HUES64 (cell line): ENCODE measurements around the gene CD36.

ENCODE experiments used
- H3K27ac ChIP-seq: 2 replicates; pipeline ENCODE4 v1.7.0; 2013; ENCODE audit warnings: low read depth, low read length, inconsistent platforms
- H3K27me3 ChIP-seq: 2 replicates; pipeline ENCODE4 v1.6.1; 2013; ENCODE audit warnings: mild to moderate bottlenecking, low read length; ENCODE audit not compliant: insufficient read depth
- H3K36me3 ChIP-seq: 2 replicates; pipeline ENCODE4 v1.6.1; 2013; ENCODE audit warnings: mild to moderate bottlenecking, low read length; ENCODE audit not compliant: insufficient read depth
- H3K4me1 ChIP-seq: 2 replicates; pipeline ENCODE4 v1.6.1; 2013; ENCODE audit warnings: mild to moderate bottlenecking, low read length, moderate library complexity; ENCODE audit not compliant: insufficient read depth
- H3K4me3 ChIP-seq: 2 replicates; pipeline ENCODE4 v1.5.1; 2013; ENCODE audit warnings: mild to moderate bottlenecking, low read length, moderate library complexity
- H3K9ac ChIP-seq: 2 replicates; pipeline ENCODE4 v1.6.1; 2013; ENCODE audit warnings: mild to moderate bottlenecking, low read depth, low read length
- H3K9me3 ChIP-seq: 2 replicates; pipeline ENCODE4 v1.6.1; 2013; ENCODE audit warnings: low read depth, low read length; ENCODE audit not compliant: insufficient read depth
- WGBS: fragments of 150-250, 120-280 bp; methylation state at CpG from one replicate; pipeline ENCODE4 v1.1.7; 2013; ENCODE audit warnings: missing lambda C conversion rate; 5-methylcytosine and 5-hydroxymethylcytosine counted together

Gene CD36

GRCh38 chr7:80629023-80629422, 9.4 kb upstream of the CD36 start:
- Histone ChIP-seq H3K36me3 (no peaks in the 10 kb centered on the region), H3K27me3 (no peaks in the 10 kb centered on the region), H3K27ac (no peak overlapping the region), H3K4me3 (no peak overlapping the region), H3K9ac (no peak overlapping the region), H3K4me1 (no peaks in the 10 kb centered on the region), H3K9me3 (no peaks in the 10 kb centered on the region)
- WGBS: 100% methylated on average over 1 of the region's 1 CpG

- WGBS: 98% methylated on average over 7 of the region's 7 CpGs
These were observed 7.6 kb upstream of the CD36 start for GRCh38 chr7:80630608-80631405.

DNA sequence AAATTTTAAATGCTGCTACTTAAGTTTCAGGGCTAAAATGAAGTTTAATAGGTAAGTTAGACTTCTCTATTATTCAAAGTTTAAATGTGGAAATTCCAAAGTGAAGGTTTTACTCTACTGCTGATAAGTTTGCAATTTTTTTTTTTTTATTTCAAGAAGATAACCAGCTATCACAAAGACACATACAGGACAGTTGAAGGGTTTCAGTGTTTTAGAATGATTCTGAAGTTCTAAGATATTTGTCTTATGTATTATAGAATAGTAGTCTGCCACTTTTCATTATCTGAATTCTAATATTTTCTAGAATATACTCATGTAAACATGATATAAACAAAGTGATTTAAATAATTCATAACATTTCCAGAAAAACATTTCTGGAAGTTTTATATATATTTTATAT, 7.0 kb upstream of the CD36 start:
- Histone ChIP-seq H3K9me3 (no peaks in the 10 kb centered on the region), H3K27me3 (no peaks in the 10 kb centered on the region), H3K27ac (no peak overlapping the region), H3K36me3 (no peaks in the 10 kb centered on the region), H3K4me3 (no peak overlapping the region), H3K9ac (no peak overlapping the region), H3K4me1 (no peaks in the 10 kb centered on the region)

More at GRCh38 chr7:80630608-80631405, 7.6 kb upstream of the CD36 start:
- Histone ChIP-seq H3K27ac (no peak overlapping the region), H3K27me3 (no peaks in the 10 kb centered on the region), H3K4me1 (no peaks in the 10 kb centered on the region), H3K9ac (no peak overlapping the region), H3K4me3 (no peak overlapping the region), H3K36me3 (no peaks in the 10 kb centered on the region), H3K9me3 (no peaks in the 10 kb centered on the region)

- Histone ChIP-seq H3K9me3 (no peaks in the 10 kb centered on the region), H3K27ac (no peak overlapping the region), H3K36me3 (no peaks in the 10 kb centered on the region), H3K27me3 (no peaks in the 10 kb centered on the region), H3K9ac (no peak overlapping the region), H3K4me1 (no peaks in the 10 kb centered on the region), H3K4me3 (no peak overlapping the region)
- 67% methylated on average over 1 of the region's 1 CpG for WGBS
These were observed 6.3 kb upstream of the CD36 start for GRCh38 chr7:80632139-80632538.

GRCh38 chr7:80632819-80633218, 5.6 kb upstream of the CD36 start:
- Histone ChIP-seq H3K27ac (no peak overlapping the region), H3K9ac (no peak overlapping the region), H3K36me3 (no peaks in the 10 kb centered on the region), H3K4me3 (no peak overlapping the region), H3K4me1 (no peaks in the 10 kb centered on the region), H3K27me3 (no peaks in the 10 kb centered on the region), H3K9me3 (no peaks in the 10 kb centered on the region)
- 100% methylated on average over 3 of the region's 3 CpGs for WGBS

DNA sequence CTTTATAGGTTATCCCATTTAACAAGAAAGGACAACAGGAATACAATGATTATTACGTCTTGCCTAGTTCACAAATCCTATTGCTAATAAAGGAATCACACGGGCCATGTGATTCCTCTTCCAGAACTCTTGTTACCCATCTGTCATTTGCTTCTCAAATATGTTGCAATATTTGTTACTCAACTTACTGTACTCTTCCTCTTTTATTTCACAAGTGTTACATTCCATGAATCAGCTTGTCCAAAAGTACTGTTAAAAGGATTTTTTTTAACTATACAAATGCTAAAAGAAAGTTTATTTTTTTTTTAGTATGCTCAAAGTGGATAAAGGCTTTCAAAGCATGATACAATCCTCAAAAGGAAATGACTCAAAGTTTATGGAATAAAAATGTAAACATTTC, 3.9 kb upstream of the CD36 start:
- WGBS: 91% methylated on average over 2 of the region's 2 CpGs
- Histone ChIP-seq H3K9me3 (no peaks in the 10 kb centered on the region), H3K27ac (no peak overlapping the region; the same call in 1 of the 2 replicates), H3K4me3 (no peak overlapping the region), H3K27me3 (no peaks in the 10 kb centered on the region), H3K4me1 (no peaks in the 10 kb centered on the region), H3K9ac (no peak overlapping the region), H3K36me3 (no peaks in the 10 kb centered on the region)

- Histone ChIP-seq H3K27ac (no peak overlapping the region), H3K36me3 (no peaks in the 10 kb centered on the region), H3K4me3 (no peak overlapping the region), H3K9me3 (no peaks in the 10 kb centered on the region), H3K9ac (no peak overlapping the region), H3K4me1 (no peaks in the 10 kb centered on the region), H3K27me3 (no peaks in the 10 kb centered on the region)
- 100% methylated on average over 1 of the region's 1 CpG for WGBS
These were observed 2.9 kb upstream of the CD36 start for GRCh38 chr7:80635533-80635932.

DNA sequence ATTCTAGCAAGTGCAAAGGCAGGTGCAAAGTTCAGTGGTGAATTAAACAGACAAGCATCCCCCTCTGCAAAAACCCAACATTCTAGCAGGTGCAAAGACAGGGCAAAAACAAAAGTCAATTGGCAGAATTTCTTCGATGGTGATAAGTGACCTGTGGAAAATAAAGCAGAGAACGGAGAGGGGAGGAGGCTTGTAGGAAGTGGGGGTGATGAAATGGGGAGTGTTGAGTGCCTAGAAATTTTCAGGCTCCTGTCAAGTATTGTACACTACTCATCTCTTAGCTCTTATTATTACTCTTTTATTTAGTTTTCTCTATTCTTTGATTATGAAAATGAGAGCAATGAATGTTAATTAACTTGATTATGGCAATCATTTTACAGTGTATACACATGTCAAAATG, 2.4 kb upstream of the CD36 start:
- 92% methylated on average over 2 of the region's 2 CpGs for WGBS
- H3K27me3 ChIP-seq: no peaks in the 10 kb centered on the region
- H3K36me3 ChIP-seq: no peaks in the 10 kb centered on the region
- no peaks in the 10 kb centered on the region for H3K9me3 ChIP-seq
- H3K4me3 ChIP-seq: no peak overlapping the region
- H3K9ac ChIP-seq: no peak overlapping the region
- H3K27ac ChIP-seq: no peak overlapping the region
- no peaks in the 10 kb centered on the region for H3K4me1 ChIP-seq

DNA sequence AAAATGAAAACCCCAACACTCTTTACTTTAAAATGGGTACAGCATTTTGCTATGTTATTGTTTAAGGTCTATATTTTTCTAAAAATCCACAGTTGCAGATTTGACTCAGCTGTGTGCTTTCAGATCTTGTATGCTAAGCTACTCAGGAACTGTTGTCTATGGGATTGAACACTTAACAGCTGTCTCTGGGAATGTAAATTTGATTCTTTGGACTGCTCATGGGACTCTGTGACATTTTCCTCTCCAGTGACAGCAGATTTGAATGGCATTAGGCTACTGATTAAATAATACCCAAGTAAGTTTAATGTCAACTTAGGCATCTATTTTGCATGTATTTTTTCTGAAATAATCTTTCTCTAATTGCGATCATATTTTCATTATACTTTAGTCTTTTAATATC, 1.7 kb upstream of the CD36 start:
- H3K4me3 ChIP-seq: no peak overlapping the region
- no peaks in the 10 kb centered on the region for H3K27me3 ChIP-seq
- H3K9me3 ChIP-seq: no peaks in the 10 kb centered on the region
- no CpG with 5 or more reads among the region's 1 CpG for WGBS
- H3K4me1 ChIP-seq: no peaks in the 10 kb centered on the region
- no peaks in the 10 kb centered on the region for H3K36me3 ChIP-seq
- no peak overlapping the region for H3K9ac ChIP-seq
- H3K27ac ChIP-seq: no peak overlapping the region

GRCh38 chr7:80637454-80637853, 988 bp upstream of the CD36 start:
- Histone ChIP-seq H3K9ac (no peak overlapping the region), H3K4me3 (no peak overlapping the region), H3K36me3 (no peaks in the 10 kb centered on the region), H3K4me1 (no peaks in the 10 kb centered on the region), H3K27ac (no peak overlapping the region), H3K9me3 (no peaks in the 10 kb centered on the region), H3K27me3 (no peaks in the 10 kb centered on the region)
- WGBS: 75% methylated on average over 2 of the region's 2 CpGs

- H3K9ac ChIP-seq: no peak overlapping the region
- H3K27me3 ChIP-seq: no peaks in the 10 kb centered on the region
- H3K4me1 ChIP-seq: no peaks in the 10 kb centered on the region
- H3K27ac ChIP-seq: no peak overlapping the region
- H3K4me3 ChIP-seq: no peak overlapping the region
- H3K36me3 ChIP-seq: no peaks in the 10 kb centered on the region
- H3K9me3 ChIP-seq: no peaks in the 10 kb centered on the region
These were observed 569 bp downstream of the CD36 start for GRCh38 chr7:80639011-80639410.

- Histone ChIP-seq H3K27ac (no peak overlapping the region), H3K27me3 (no peaks in the 10 kb centered on the region), H3K9ac (no peak overlapping the region), H3K9me3 (no peaks in the 10 kb centered on the region), H3K36me3 (no peaks in the 10 kb centered on the region), H3K4me1 (no peaks in the 10 kb centered on the region), H3K4me3 (no peak overlapping the region)
- WGBS: 73% methylated on average over 1 of the region's 1 CpG
These were observed 2.4 kb downstream of the CD36 start for GRCh38 chr7:80640846-80641245.
